ENCODE measurements around the gene OTOGL.
"Not testable (repeated sequence)": the region's sequence is repeated elsewhere in the genome, so short reads cannot be mapped to it uniquely, and the experiment has no call there.

Gene OTOGL

GRCh38 chr12:80293347-80293746 is 194.0 kb downstream of the OTOGL start:
- no peak for DNase-seq

- no peak for DNase-seq
Measured at GRCh38 chr12:80293759-80294158, 194.4 kb downstream of the OTOGL start.

GRCh38 chr12:80299219-80299618 is 199.9 kb downstream of the OTOGL start:
- DNase-seq, result no peak

- no peak for DNase-seq
Measured at GRCh38 chr12:80299976-80300375, 200.6 kb downstream of the OTOGL start.

- not testable (repeated sequence) for DNase-seq
Measured at GRCh38 chr12:80307436-80307835, 208.1 kb downstream of the OTOGL start.

GRCh38 chr12:80313209-80313608 is 213.9 kb downstream of the OTOGL start:
- no peak for DNase-seq

GRCh38 chr12:80314741-80315140 is 215.4 kb downstream of the OTOGL start:
- DNase-seq, result no peak

- DNase-seq, result no peak
Measured at GRCh38 chr12:80316222-80316621, 216.9 kb downstream of the OTOGL start.

GRCh38 chr12:80317307-80317706 is 218.0 kb downstream of the OTOGL start:
- DNase-seq, result no peak

GRCh38 chr12:80317899-80318298 is 218.6 kb downstream of the OTOGL start:
- no peak for DNase-seq

- no peak for DNase-seq
Measured at GRCh38 chr12:80320121-80320678, 220.9 kb downstream of the OTOGL start.

- DNase-seq, result no peak
Measured at GRCh38 chr12:80321653-80322052, 222.3 kb downstream of the OTOGL start.

- no peak for DNase-seq
Measured at GRCh38 chr12:80325167-80325959, 226.0 kb downstream of the OTOGL start.

- DNase-seq, result no peak
Measured at GRCh38 chr12:80332827-80333226, 233.5 kb downstream of the OTOGL start.

GRCh38 chr12:80352474-80352873 is 253.1 kb downstream of the OTOGL start:
- DNase-seq, result no peak

GRCh38 chr12:80353254-80353653 is 253.9 kb downstream of the OTOGL start:
- DNase-seq, result no peak

GRCh38 chr12:80356097-80356496 is 256.8 kb downstream of the OTOGL start:
- no peak for DNase-seq

- no peak for DNase-seq
Measured at GRCh38 chr12:80359703-80360102, 260.4 kb downstream of the OTOGL start.

GRCh38 chr12:80364056-80364455 is 264.7 kb downstream of the OTOGL start:
- DNase-seq, result no peak

GRCh38 chr12:80373666-80374065 is 274.3 kb downstream of the OTOGL start:
- DNase-seq, result no peak

- DNase-seq, result no peak
Measured at GRCh38 chr12:80374615-80375014, 275.3 kb downstream of the OTOGL start.

GRCh38 chr12:80377140-80377794 is 277.9 kb downstream of the OTOGL start:
- no peak for DNase-seq

- no peak for DNase-seq
Measured at GRCh38 chr12:80381121-80381520, 281.8 kb downstream of the OTOGL start.

GRCh38 chr12:80382254-80382653 is 282.9 kb downstream of the OTOGL start:
- DNase-seq, result no peak
